H9 (cell line): Measurements from ENCODE around the gene RBPJ. TPM values are rescaled to one million over a fixed set of nuclear protein-coding genes. Genes with fewer than 3 reads are reported as not detected.

Source experiments
- DNase-seq: peaks from one replicate; pipeline ENCODE4 v3.0.0-alpha.2; 2017
- H2AFZ ChIP-seq: one replicate; pipeline ENCODE4 v1.6.1; 2013; ENCODE audit warnings: mild to moderate bottlenecking, low read length, control low read depth, moderate library complexity
- H2AK5ac ChIP-seq: 2 replicates; pipeline ENCODE4 v1.6.1; 2013; ENCODE audit warnings: low read length, control low read depth, mixed read lengths; ENCODE audit not compliant: insufficient read length
- H2BK120ac ChIP-seq: one replicate; pipeline ENCODE4 v1.6.1; 2013; ENCODE audit warnings: low read depth, mild to moderate bottlenecking, low read length, control low read depth, inconsistent platforms; ENCODE audit not compliant: poor library complexity, severe bottlenecking
- H2BK12ac ChIP-seq: 2 replicates; pipeline ENCODE4 v1.6.1; 2013; ENCODE audit warnings: low read length, control low read depth, mixed read lengths, low read depth; ENCODE audit not compliant: insufficient read length
- H2BK15ac ChIP-seq: 2 replicates; pipeline ENCODE4 v1.6.1; 2013; ENCODE audit warnings: low read depth, low read length, control low read depth
- H2BK20ac ChIP-seq: one replicate; pipeline ENCODE4 v1.6.1; 2013; ENCODE audit warnings: low read depth, mild to moderate bottlenecking, low read length, control low read depth, inconsistent platforms; ENCODE audit not compliant: poor library complexity, severe bottlenecking
- H2BK5ac ChIP-seq: 2 replicates; pipeline ENCODE4 v1.6.1; 2013; ENCODE audit warnings: low read length, control low read depth, mixed read lengths; ENCODE audit not compliant: insufficient read length
- H3K14ac ChIP-seq: 2 replicates; pipeline ENCODE4 v1.6.1; 2013; ENCODE audit warnings: low read length, control low read depth; ENCODE audit not compliant: insufficient read depth
- H3K18ac ChIP-seq: 2 replicates; pipeline ENCODE4 v1.6.1; 2013; ENCODE audit warnings: low read depth, mild to moderate bottlenecking, mixed read lengths, low read length, control low read depth; ENCODE audit not compliant: insufficient read length
- H3K23ac ChIP-seq: 2 replicates; pipeline ENCODE4 v1.6.1; 2013; ENCODE audit warnings: low read length, control low read depth, mixed read lengths, low read depth; ENCODE audit not compliant: insufficient read length
- H3K23me2 ChIP-seq: 2 replicates; pipeline ENCODE4 v1.6.1; 2013; ENCODE audit warnings: low read depth, mild to moderate bottlenecking, mixed read lengths, low read length, control low read depth; ENCODE audit not compliant: insufficient read length, poor library complexity, severe bottlenecking
- H3K27ac ChIP-seq: 2 replicates; pipeline ENCODE4 v1.5.1; 2013; ENCODE audit warnings: low read length, control low read depth, mixed read lengths, low read depth; ENCODE audit not compliant: insufficient read length
- H3K27me3 ChIP-seq: 2 replicates; pipeline ENCODE4 v1.6.1; 2013; ENCODE audit warnings: low read length, control low read depth, inconsistent platforms; ENCODE audit not compliant: insufficient read depth
- H3K4ac ChIP-seq: 2 replicates; pipeline ENCODE4 v1.6.1; 2013; ENCODE audit warnings: low read depth, mild to moderate bottlenecking, control low read depth, inconsistent platforms, low read length, moderate library complexity
- H3K4me1 ChIP-seq: 2 replicates; pipeline ENCODE4 v1.6.1; 2013; ENCODE audit warnings: low read length, control low read depth, inconsistent platforms; ENCODE audit not compliant: insufficient read depth
- H3K4me2 ChIP-seq: 2 replicates; pipeline ENCODE4 v1.6.1; 2013; ENCODE audit warnings: low read length, control low read depth, mixed read lengths; ENCODE audit not compliant: insufficient read length, insufficient read depth
- H3K56ac ChIP-seq: 2 replicates; pipeline ENCODE4 v1.6.1; 2013; ENCODE audit warnings: low read depth, mild to moderate bottlenecking, mixed read lengths, low read length, control low read depth; ENCODE audit not compliant: insufficient read length
- H3K79me1 ChIP-seq: 2 replicates; pipeline ENCODE4 v1.6.1; 2013; ENCODE audit warnings: low read depth, mild to moderate bottlenecking, moderate library complexity, low read length, control low read depth, inconsistent platforms; ENCODE audit not compliant: insufficient read depth, poor library complexity, severe bottlenecking
- H3K79me2 ChIP-seq: 2 replicates; pipeline ENCODE4 v1.6.1; 2013; ENCODE audit warnings: low read length, control low read depth, inconsistent platforms; ENCODE audit not compliant: insufficient read depth
- H3K9ac ChIP-seq: 2 replicates; pipeline ENCODE4 v1.6.1; 2013; ENCODE audit warnings: low read length, control low read depth, mixed read lengths; ENCODE audit not compliant: insufficient read length; ENCODE audit errors: extremely low read depth
- H3K9me3 ChIP-seq: one replicate; pipeline ENCODE4 v1.6.1; 2013; ENCODE audit warnings: low read depth, low read length, inconsistent platforms; ENCODE audit not compliant: control insufficient read depth
- H3T11ph ChIP-seq: one replicate; pipeline ENCODE4 v1.6.1; 2013; ENCODE audit warnings: mild to moderate bottlenecking, low read length, control low read depth, inconsistent platforms
- H4K20me1 ChIP-seq: one replicate; pipeline ENCODE4 v1.6.1; 2013; ENCODE audit not compliant: control insufficient read depth, insufficient read length, insufficient read depth
- H4K5ac ChIP-seq: 2 replicates; pipeline ENCODE4 v1.6.1; 2013; ENCODE audit warnings: low read depth, mild to moderate bottlenecking, mixed read lengths, low read length, control low read depth; ENCODE audit not compliant: insufficient read length
- H4K8ac ChIP-seq: replicated peaks from 2 replicates; pipeline ENCODE4 v1.6.1; 2013; ENCODE audit warnings: low read length, control low read depth, mixed read lengths, low read depth; ENCODE audit not compliant: insufficient read length
- H4K91ac ChIP-seq: 2 replicates; pipeline ENCODE4 v1.6.1; 2013; ENCODE audit warnings: low read depth, mild to moderate bottlenecking, moderate library complexity, mixed read lengths, low read length, control low read depth; ENCODE audit not compliant: insufficient read length
- H3K27ac Mint-ChIP-seq, 3 experiments: 2 replicates in 2 of 3; 3 replicates in 1 of 3; pipeline ENCODE4 v1.8.0; 2020 to 2021; ENCODE audit warnings: mixed read lengths in 3 of 3, mild to moderate bottlenecking in 1 of 3, moderate library complexity in 1 of 3
- H3K27me3 Mint-ChIP-seq: 2 replicates; pipeline ENCODE4 v1.8.0; 2021; ENCODE audit warnings: low read depth, mild to moderate bottlenecking, moderate library complexity, mixed read lengths
- H3K36me3 Mint-ChIP-seq, 3 experiments: 2 replicates in 2 of 3; 3 replicates in 1 of 3; pipeline ENCODE4 v1.8.0; 2020 to 2021; ENCODE audit warnings: low read depth in 3 of 3, mixed read lengths in 3 of 3; ENCODE audit not compliant: insufficient read depth in 1 of 3
- H3K4me1 Mint-ChIP-seq, 2 experiments: 2 replicates each; pipeline ENCODE4 v1.8.0; 2020; ENCODE audit warnings: mixed read lengths in 2 of 2
- H3K4me3 Mint-ChIP-seq, 2 experiments: 2 replicates in 1 of 2; 3 replicates in 1 of 2; pipeline ENCODE4 v1.8.0; 2020 to 2021; ENCODE audit warnings: mild to moderate bottlenecking in 2 of 2, mixed read lengths in 2 of 2, moderate library complexity in 1 of 2
- H3K9me3 Mint-ChIP-seq, 2 experiments: 2 replicates in 1 of 2; 3 replicates in 1 of 2; pipeline ENCODE4 v1.8.0; 2020; ENCODE audit warnings: mild to moderate bottlenecking in 2 of 2, mixed read lengths in 2 of 2, moderate library complexity in 1 of 2
- CTCF ChIP-seq: fragments of 200-600 bp; sonication (generic); conservative IDR thresholded peaks from 3 replicates; pipeline ENCODE4 v1.8.0; 2021; ENCODE audit warnings: antibody characterized with exemption, mild to moderate bottlenecking
- WGBS: extraction: QIAGEN DNeasy Blood & Tissue Kit; methylation state at CpG from one replicate; pipeline ENCODE4 v1.1.7; 2013; ENCODE audit warnings: missing lambda C conversion rate, low lambda C conversion rate, mixed read lengths; ENCODE audit not compliant: insufficient read length; ENCODE audit errors: extremely low coverage; 5-methylcytosine and 5-hydroxymethylcytosine counted together
- total RNA-seq: library from RNA; stranded (reverse); gene quantifications from 2 replicates; pipeline ENCODE4 v1.2.1, GENCODE V29; 2021

Gene RBPJ
- total RNA-seq, 1 experiment from 2014 or later: 166 TPM

- no peak for DNase-seq
- H3K79me2 ChIP-seq: peaks cover 62% of the 10 kb centered on the region
- no CpG with 5 or more reads among the region's 4 CpGs for WGBS
Observed at GRCh38 chr4:26377328-26378311, 56.8 kb downstream of the RBPJ start.

More at GRCh38 chr4:26377328-26378311, 56.8 kb downstream of the RBPJ start:
- Histone ChIP-seq H3K18ac (no peak overlapping the region), H3K4me1 (peaks cover 2% of the 10 kb centered on the region; the same call in 1 of the 2 replicates), H4K8ac (no peak overlapping the region), H4K20me1 (no peaks in the 10 kb centered on the region), H3T11ph (no peak overlapping the region), H3K79me1 (no peaks in the 10 kb centered on the region), H4K91ac (no peak overlapping the region), H2BK120ac (no peak overlapping the region), H2BK15ac (no peak overlapping the region), H2AK5ac (no peak overlapping the region), H3K23me2 (no peaks in the 10 kb centered on the region), H3K27ac (no peak overlapping the region), H3K14ac (no peak overlapping the region), H2AFZ (no peak overlapping the region), H3K27me3 (no peaks in the 10 kb centered on the region), H2BK20ac (no peak overlapping the region), H2BK12ac (no peak overlapping the region), H3K56ac (no peak overlapping the region), H3K9ac (no peak overlapping the region), H3K4me2 (no peak overlapping the region), H2BK5ac (no peak overlapping the region), H3K23ac (no peak overlapping the region), H3K4ac (no peak overlapping the region), H4K5ac (no peak overlapping the region), H3K9me3 (no peaks in the 10 kb centered on the region)
- no peaks in the 10 kb centered on the region for H3K9me3 Mint-ChIP-seq
- H3K4me1 Mint-ChIP-seq: peaks cover 24 to 30% of the 10 kb centered on the region in 2 experiments
- no peak for TF ChIP-seq CTCF
- peak overlapping the region in 1 of 3 experiments; percentile 18; a peak in 2 of 7 replicates for H3K27ac Mint-ChIP-seq
- peaks cover 0 to 3% (median 0%) of the 10 kb centered on the region in 3 experiments; a peak in 1 of 7 replicates for H3K36me3 Mint-ChIP-seq
- no peaks in the 10 kb centered on the region for H3K27me3 Mint-ChIP-seq
- no peak overlapping the region for H3K4me3 Mint-ChIP-seq
